Lung (tissue), 12 donors: Measurements from ENCODE around the gene CDH11. TPM values are rescaled to one million over a fixed set of nuclear protein-coding genes. Genes with fewer than 3 reads are reported as not detected.

Experiments used
- ATAC-seq: fragments of 200-7000 bp; cut with Tn5 transposase; one replicate; pipeline ENCODE4 v1.9.1; 2020; ENCODE audit warnings: moderate number of reproducible peaks; ENCODE audit not compliant: insufficient read depth, low FRiP score
- DNase-seq, 3 donors: peaks; one replicate each; pipeline ENCODE4 v3.0.0-alpha.2; 2013 to 2017
- H3K27ac ChIP-seq, 2 donors: one replicate each; pipeline ENCODE4 v1.5.1; 2013; ENCODE audit warnings: mild to moderate bottlenecking in 2 of 2, moderate library complexity in 2 of 2, control low read depth in 1 of 2, inconsistent platforms in 1 of 2, low read depth in 1 of 2, low read length in 1 of 2
- H3K27me3 ChIP-seq, 3 donors: one replicate each; pipeline ENCODE4 v1.5.1; 2013; ENCODE audit warnings: low read length in 2 of 3; ENCODE audit not compliant: control insufficient read depth in 3 of 3, insufficient read depth in 3 of 3
- H3K36me3 ChIP-seq, 4 donors: one replicate each; pipeline ENCODE4 v1.5.1; 2013; ENCODE audit warnings: low read length in 4 of 4, mild to moderate bottlenecking in 1 of 4, moderate library complexity in 1 of 4; ENCODE audit not compliant: control insufficient read depth in 4 of 4, insufficient read depth in 4 of 4
- H3K4me1 ChIP-seq, 5 donors: one replicate each; pipeline ENCODE4 v1.5.1; 2013; ENCODE audit warnings: low read length in 5 of 5, mild to moderate bottlenecking in 2 of 5, moderate library complexity in 1 of 5; ENCODE audit not compliant: control insufficient read depth in 5 of 5, insufficient read depth in 5 of 5
- H3K4me3 ChIP-seq: one replicate; pipeline ENCODE4 v1.5.1; 2013; ENCODE audit warnings: mild to moderate bottlenecking, control low read depth, moderate library complexity
- H3K9ac ChIP-seq, 2 donors: one replicate each; pipeline ENCODE4 v1.5.1; 2013; ENCODE audit warnings: low read length in 2 of 2, control low read depth in 1 of 2; ENCODE audit not compliant: insufficient read depth in 1 of 2
- H3K9me3 ChIP-seq, 4 donors: one replicate each; pipeline ENCODE4 v1.5.1; 2013; ENCODE audit warnings: low read length in 3 of 4, mild to moderate bottlenecking in 1 of 4, moderate library complexity in 1 of 4; ENCODE audit not compliant: control insufficient read depth in 4 of 4, insufficient read depth in 3 of 4
- WGBS, 2 donors: extraction: QIAGEN DNeasy Blood & Tissue Kit; methylation state at CpG; one replicate each; pipeline ENCODE4 v1.1.7; 2013; 5-methylcytosine and 5-hydroxymethylcytosine counted together
- polyA plus RNA-seq, 2 donors: library from polyadenylated mRNA; stranded (reverse); fragments of 200-250 nt; gene quantifications; one replicate each; pipeline ENCODE4 v1.2.1, GENCODE V29; 2013
- total RNA-seq, 2 donors: library from RNA; depleted of rRNA in 1 of 2; stranded (reverse); fragments of >200 nt in 1 of 2; gene quantifications; one replicate each; pipeline ENCODE4 v1.2.1, GENCODE V29; 2014 to 2021
- TF ChIP-seq, protein P1 (sequence below): IDR thresholded peaks from 2 replicates; pipeline ENCODE4 v1.5.1; 2012; ENCODE audit warnings: mild to moderate bottlenecking; ENCODE audit errors: control extremely low read depth, extremely low read depth
- donor health status: control.
- donor health status: control.
- donor health status: Bipolar disorder and iron deficiency.
- donor health status: healthy.
- donor health status: DM: yes; HTN: yes; CAD: no.

CDH11 gene
- total and polyA plus RNA-seq, 4 donors, result 7.1 to 236 (median 94.7) TPM

DNA sequence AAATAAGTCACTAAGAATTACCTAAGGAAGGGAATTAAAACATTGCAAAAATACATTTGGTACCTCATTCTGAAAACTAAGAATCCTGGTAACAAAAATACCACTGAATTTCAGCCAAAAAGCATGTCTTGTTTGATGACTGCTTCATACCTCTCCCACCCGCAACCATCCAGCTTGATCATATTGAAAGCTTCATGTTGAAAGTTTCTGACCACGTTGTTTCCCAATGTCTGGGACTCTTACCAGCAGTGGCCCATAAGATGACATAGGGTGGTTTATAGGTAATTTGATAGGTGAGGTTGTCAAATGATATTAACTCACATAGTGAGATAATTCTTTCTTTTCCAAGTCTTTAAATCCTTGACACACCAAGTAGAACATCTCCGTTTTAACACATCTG lies 139.3 kb downstream of the CDH11 start:
- Histone ChIP-seq H3K9ac (no peak overlapping the region), H3K27ac (no peak overlapping the region), H3K4me1 (peaks cover 0 to 8% (median 2%) of the 10 kb centered on the region in 5 donors), H3K4me3 (no peak overlapping the region), H3K9me3 (no peaks in the 10 kb centered on the region), H3K27me3 (no peaks in the 10 kb centered on the region), H3K36me3 (peaks cover 0 to 76% (median 30%) of the 10 kb centered on the region in 4 donors)
- TF ChIP-seq, protein P1, sequence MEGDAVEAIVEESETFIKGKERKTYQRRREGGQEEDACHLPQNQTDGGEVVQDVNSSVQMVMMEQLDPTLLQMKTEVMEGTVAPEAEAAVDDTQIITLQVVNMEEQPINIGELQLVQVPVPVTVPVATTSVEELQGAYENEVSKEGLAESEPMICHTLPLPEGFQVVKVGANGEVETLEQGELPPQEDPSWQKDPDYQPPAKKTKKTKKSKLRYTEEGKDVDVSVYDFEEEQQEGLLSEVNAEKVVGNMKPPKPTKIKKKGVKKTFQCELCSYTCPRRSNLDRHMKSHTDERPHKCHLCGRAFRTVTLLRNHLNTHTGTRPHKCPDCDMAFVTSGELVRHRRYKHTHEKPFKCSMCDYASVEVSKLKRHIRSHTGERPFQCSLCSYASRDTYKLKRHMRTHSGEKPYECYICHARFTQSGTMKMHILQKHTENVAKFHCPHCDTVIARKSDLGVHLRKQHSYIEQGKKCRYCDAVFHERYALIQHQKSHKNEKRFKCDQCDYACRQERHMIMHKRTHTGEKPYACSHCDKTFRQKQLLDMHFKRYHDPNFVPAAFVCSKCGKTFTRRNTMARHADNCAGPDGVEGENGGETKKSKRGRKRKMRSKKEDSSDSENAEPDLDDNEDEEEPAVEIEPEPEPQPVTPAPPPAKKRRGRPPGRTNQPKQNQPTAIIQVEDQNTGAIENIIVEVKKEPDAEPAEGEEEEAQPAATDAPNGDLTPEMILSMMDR, result no peak
- 87 to 90% methylated on average over 3 of the region's 3 CpGs for whole genome bisulfite sequencing, 2 donors
- ATAC-seq, result no peak
- no peak for DNase-seq

DNA sequence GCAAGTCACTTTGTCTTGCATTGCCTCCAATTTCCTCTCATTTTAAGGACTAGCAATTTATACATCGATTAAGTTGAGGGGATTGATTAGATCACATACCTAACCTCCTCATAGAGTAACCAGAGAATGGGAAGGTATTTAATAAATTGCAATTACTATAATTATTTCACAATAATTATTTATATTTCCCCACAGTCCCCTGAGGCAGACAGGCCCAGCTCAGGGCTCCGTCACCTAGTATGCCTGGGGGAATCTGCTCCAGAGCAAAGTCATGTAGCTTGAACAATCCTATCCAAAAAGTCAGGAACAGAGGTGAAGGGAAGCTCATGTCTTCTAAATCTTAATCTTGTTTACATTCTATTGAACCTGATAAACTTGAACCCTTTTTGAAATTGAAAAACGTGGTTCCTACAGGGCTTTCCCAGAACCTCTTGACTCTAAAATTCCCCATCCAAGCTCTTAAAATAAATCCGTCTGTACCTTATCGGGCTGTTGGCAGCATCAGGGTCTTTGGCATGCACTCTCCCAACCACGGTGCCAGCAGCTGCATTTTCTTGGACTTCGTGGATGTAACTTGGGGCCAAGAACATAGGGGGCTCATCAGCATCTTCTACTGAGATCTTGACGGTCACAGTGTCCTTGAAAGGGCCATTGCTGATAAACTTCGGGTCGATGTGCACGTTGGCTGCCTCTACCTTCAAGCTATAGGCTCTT lies 140.1 kb downstream of the CDH11 start:
- TF ChIP-seq, protein P1, result no peak
- DNase-seq, result peak in 1 of 3 donors; percentile 25
- no peaks in the 10 kb centered on the region for H3K9me3 ChIP-seq
- 74 to 78% methylated on average over 11 of the region's 11 CpGs for WGBS, 2 donors
- no peaks in the 10 kb centered on the region for H3K27me3 ChIP-seq
- ATAC-seq, result no peak
- no peak overlapping the region for H3K4me3 ChIP-seq
- H3K9ac ChIP-seq, result no peak overlapping the region
- H3K36me3 ChIP-seq, result peaks cover 0 to 71% (median 26%) of the 10 kb centered on the region in 4 donors
- H3K27ac ChIP-seq, result no peak overlapping the region
- H3K4me1 ChIP-seq, result peaks cover 0 to 8% (median 2%) of the 10 kb centered on the region in 5 donors

DNA sequence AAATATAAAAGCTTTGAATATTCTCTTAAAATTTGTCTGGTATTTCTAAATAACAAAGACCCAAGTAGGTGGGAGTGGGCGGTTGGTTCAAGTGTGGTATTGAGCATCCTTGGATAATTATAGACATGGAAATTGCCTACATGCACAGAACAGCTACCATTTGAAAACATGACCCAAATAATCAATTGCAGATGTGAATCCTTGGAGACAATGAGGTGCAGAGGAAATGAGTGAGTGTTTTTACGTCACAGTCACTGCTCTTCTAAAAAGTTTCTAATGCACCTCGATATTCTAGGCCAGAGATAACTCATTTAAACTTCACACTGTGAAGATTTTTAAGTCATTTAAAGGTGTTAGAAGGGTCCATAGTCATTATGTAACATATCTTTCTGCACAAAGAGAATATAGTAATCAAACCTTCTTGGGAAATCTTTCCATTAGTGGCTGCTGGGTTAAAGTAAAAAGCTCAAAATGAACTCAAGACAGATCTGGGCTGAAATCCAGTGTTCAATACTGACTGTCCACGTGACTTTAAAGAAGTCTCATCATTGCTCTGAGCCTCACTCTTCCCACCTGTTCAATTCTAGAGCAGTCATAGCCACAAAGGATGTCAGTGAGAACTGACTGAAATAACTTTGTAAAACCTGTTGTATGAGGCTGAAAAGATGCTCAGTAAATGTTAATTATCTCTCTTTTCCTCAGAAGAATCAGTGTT lies 144.5 kb downstream of the CDH11 start:
- TF ChIP-seq, protein P1, result no peak
- 73 to 82% methylated on average over 4 of the region's 4 CpGs for WGBS, 2 donors
- Histone ChIP-seq H3K27me3 (no peaks in the 10 kb centered on the region), H3K9ac (no peak overlapping the region), H3K27ac (no peak overlapping the region), H3K9me3 (no peaks in the 10 kb centered on the region), H3K4me3 (no peak overlapping the region), H3K4me1 (peaks cover 0 to 6% (median 0%) of the 10 kb centered on the region in 5 donors), H3K36me3 (peaks cover 0 to 68% (median 16%) of the 10 kb centered on the region in 4 donors)
- ATAC-seq (no peak), DNase-seq (no peak)
